GM12874 (cell line): ENCODE results near the gene SLC24A5.

Experiments used
- TF ChIP-seq, protein P1 (sequence below): IDR thresholded peaks from 2 replicates; pipeline ENCODE4 v1.5.1; 2011; ENCODE audit warnings: low read depth, mild to moderate bottlenecking, control low read depth, low read length, moderate library complexity; ENCODE audit not compliant: insufficient read depth

SLC24A5 gene

DNA sequence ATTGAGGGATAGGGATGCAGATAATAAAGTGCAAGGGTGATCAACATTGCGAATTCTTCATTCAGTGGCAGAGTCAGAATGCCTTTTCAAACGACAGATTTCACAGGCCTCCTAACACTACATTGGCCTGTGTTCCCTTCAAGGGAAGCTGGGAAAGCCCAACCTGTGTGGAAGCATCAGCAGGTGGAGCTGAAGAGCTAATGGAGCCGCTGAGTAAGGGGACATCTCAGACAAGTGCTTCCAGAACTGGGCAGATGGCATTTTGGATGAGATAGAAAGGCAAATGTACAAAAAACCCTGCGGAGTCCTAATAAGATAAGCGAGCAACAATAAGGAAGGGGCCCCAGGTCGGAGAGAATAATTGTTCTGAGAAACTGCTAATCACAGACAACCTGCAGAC lies 8.5 kb upstream of the SLC24A5 start:
- TF ChIP-seq, protein P1, sequence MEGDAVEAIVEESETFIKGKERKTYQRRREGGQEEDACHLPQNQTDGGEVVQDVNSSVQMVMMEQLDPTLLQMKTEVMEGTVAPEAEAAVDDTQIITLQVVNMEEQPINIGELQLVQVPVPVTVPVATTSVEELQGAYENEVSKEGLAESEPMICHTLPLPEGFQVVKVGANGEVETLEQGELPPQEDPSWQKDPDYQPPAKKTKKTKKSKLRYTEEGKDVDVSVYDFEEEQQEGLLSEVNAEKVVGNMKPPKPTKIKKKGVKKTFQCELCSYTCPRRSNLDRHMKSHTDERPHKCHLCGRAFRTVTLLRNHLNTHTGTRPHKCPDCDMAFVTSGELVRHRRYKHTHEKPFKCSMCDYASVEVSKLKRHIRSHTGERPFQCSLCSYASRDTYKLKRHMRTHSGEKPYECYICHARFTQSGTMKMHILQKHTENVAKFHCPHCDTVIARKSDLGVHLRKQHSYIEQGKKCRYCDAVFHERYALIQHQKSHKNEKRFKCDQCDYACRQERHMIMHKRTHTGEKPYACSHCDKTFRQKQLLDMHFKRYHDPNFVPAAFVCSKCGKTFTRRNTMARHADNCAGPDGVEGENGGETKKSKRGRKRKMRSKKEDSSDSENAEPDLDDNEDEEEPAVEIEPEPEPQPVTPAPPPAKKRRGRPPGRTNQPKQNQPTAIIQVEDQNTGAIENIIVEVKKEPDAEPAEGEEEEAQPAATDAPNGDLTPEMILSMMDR: peak; percentile 31; the same call in 1 of the 2 replicates

DNA sequence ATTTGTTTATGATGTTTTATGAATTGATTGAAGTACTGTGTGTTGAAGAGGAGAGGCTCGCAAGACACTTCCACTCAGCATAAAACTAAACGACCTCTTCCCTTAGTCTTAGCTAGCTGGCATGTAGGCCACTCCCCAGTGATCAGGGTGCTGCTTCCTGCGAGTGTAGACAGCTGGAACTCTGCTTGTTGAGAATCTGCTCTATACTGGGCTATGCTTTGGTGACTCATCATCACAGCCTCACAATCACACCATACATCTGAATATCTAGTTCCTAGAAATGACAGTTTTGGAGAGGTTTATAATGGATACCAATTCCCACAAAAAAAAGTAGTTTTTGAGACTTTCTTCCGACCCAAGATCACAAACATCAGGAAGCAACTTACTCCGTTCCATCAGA lies 1.5 kb upstream of the SLC24A5 start:
- TF ChIP-seq, protein P1: no peak

DNA sequence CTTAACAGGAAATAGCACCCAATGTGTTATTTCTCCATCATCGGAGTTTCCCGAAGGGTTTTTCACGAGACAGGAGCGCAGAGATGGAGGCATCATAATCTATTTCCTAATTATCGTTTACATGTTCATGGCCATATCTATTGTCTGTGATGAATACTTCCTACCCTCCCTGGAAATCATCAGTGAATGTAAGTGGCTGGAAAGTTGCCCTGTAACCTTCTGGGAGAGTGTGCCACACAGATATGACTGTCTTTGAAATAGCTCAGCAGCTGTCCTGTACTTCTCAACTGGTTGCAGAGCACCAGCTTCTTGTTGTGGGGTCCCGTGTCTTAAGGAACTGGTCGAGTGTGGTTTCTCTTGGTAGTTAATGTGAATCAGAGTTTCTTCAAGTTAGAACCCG lies 1.1 kb downstream of the SLC24A5 start:
- TF ChIP-seq, protein P1: no peak

DNA sequence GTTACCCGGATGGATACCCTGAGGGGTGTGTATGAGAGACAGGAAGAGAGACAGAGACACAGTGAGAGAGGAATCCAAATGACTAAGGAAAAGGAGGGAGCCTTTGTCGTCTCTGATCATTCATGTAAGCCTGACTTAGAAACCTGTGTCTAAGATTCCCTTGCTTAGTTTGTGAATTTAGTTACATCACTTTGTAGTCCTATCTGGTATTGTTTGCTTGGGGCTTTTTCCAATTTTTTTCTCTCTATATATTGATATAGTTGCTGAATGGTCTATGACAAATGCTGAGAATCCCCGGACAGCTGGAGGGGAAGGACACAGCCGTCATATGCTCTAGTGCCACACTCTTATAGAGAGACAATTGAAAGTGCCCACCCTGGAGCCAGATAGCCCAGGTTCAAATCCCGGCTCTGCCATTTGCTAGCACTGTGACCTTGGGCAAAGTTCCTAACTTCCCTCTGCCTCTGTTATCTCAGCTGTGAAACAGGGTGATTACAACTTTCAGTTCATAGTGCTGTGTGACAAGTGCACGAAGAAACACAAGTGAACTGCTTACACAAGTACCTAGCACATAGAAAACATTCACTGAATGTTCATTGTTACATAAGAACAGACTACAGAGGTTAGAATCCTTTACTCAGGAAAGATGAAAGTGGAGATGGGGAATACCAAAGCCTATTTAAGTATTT lies 6.0 kb downstream of the SLC24A5 start:
- TF ChIP-seq, protein P1: no peak

DNA sequence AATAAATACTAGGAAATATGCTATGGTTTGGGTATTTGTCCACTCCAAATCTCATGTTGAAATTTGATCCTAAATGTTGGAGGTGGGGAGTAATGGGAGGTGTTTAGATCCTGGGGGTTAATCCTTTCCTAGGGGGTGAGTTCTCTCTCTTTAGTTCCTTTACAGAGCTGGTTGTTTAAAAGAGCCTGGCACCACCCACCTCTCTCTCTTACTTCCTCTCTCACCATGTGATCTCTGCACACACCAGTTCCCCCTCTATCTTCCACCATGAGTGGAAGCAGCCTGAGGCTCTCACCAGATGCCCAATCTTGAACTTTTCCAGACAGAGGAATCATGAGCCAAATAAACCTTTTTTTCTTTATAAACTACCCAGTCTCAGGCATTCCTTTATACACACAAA lies 10.5 kb downstream of the SLC24A5 start:
- TF ChIP-seq, protein P1: no peak

DNA sequence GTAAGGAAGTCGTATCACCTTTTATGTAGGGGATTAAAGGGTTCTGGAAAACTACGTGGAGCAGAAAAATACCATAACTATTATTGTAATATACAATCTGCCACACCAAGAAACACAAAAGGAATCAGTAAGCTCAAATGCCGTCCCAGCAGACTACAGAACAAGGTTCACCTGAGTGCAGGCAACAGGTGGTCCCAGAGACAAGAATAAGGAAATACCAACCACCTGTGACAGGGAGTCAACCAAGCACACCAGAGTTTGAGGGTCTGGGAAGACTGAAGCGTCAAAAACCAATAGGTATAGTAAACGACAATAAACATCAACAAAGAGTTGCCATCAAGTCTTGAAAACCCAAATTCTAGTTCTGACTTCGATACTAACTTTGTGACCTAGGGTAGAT lies 12.1 kb downstream of the SLC24A5 start:
- TF ChIP-seq, protein P1: no peak

DNA sequence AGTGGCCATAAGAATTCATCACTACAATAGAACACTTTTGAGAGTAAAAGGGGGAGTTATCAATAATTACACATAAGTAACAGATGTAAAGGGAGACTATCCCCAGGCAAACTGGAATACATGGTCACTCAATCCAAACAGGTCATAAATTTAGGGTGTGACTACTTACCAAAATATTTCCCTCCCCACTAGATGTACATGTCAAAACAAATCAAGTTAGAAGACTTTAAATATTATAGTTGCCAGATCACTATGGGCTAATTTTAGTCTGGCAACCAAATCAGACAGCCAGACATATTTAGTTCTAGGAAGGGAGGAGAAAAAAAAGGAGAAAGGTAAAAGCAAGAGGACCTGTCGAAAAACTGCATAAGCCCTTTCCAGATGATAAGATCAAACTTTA lies 23.1 kb downstream of the SLC24A5 start:
- TF ChIP-seq, protein P1: no peak
